PC-3 (cell line): Measurements from ENCODE around the gene TNK2. TPM values are rescaled to one million over a fixed set of nuclear protein-coding genes. Genes with fewer than 3 reads are reported as not detected.
"Not testable (repeated sequence)": the region's sequence is repeated elsewhere in the genome, so short reads cannot be mapped to it uniquely, and the experiment has no call there.

Source experiments
- ATAC-seq: fragments of 200-7000 bp; cut with Tn5 transposase; 2 replicates; pipeline ENCODE4 v1.9.1; 2020; ENCODE audit warnings: mild to moderate bottlenecking, moderate library complexity
- BruUV-seq: library from RNA; stranded (reverse); fragments of 400-500 nt; replicated peaks from 2 replicates; lab custom pipeline; 2021; lab: Mats Ljungman, UMichigan
- CTCF ChIA-PET: fragments of 300-600 bp; sonication (Branson Sonifier 250); formaldehyde crosslinking; loops from one replicate; lab custom pipeline; 2022; ENCODE audit warnings: antibody characterized with exemption; lab: Charles Lee
- POLR2A ChIA-PET: fragments of 300-600 bp; sonication (Branson Sonifier 250); formaldehyde crosslinking; loops from one replicate; lab custom pipeline; 2022; ENCODE audit warnings: antibody characterized with exemption; ENCODE audit not compliant: unreplicated experiment; lab: Charles Lee
- DNase-seq: peaks from one replicate; pipeline ENCODE4 v3.0.0-alpha.2; 2015
- H2AFZ ChIP-seq: fragments of 300-600 bp; sonication (generic); 2 replicates; pipeline ENCODE4 v1.6.0; 2016; ENCODE audit warnings: antibody characterized with exemption, low read length
- H3F3A ChIP-seq: fragments of 300-600 bp; sonication (generic); one replicate; pipeline ENCODE4 v1.6.0; 2017; ENCODE audit warnings: antibody characterized with exemption, low read length, control low read depth, mild to moderate bottlenecking; ENCODE audit not compliant: unreplicated experiment
- H3K27ac ChIP-seq: fragments of 300-600 bp; sonication (generic); 2 replicates; pipeline ENCODE4 v1.5.1; 2016; ENCODE audit warnings: mild to moderate bottlenecking, low read length
- H3K27me3 ChIP-seq: fragments of 300-600 bp; sonication (generic); 2 replicates; pipeline ENCODE4 v1.6.1; 2016; ENCODE audit warnings: low read length, mixed read lengths
- H3K36me3 ChIP-seq: fragments of 300-600 bp; sonication (generic); 2 replicates; pipeline ENCODE4 v1.6.1; 2016; ENCODE audit warnings: low read depth, mixed run types, low read length, mixed read lengths
- H3K4me1 ChIP-seq: fragments of 300-600 bp; sonication (generic); 2 replicates; pipeline ENCODE4 v1.5.1; 2016; ENCODE audit warnings: low read length; ENCODE audit not compliant: insufficient read depth
- H3K4me2 ChIP-seq: fragments of 300-600 bp; sonication (generic); 2 replicates; pipeline ENCODE4 v1.6.0; 2016; ENCODE audit warnings: low read length
- H3K4me3 ChIP-seq: fragments of 300-600 bp; sonication (generic); 2 replicates; pipeline ENCODE4 v1.5.1; 2016; ENCODE audit warnings: mild to moderate bottlenecking, low read length, mixed read lengths
- H3K79me2 ChIP-seq: fragments of 300-600 bp; sonication (generic); 2 replicates; pipeline ENCODE4 v1.6.1; 2017; ENCODE audit warnings: low read length, mixed read lengths
- H3K9ac ChIP-seq: fragments of 300-600 bp; sonication (generic); 2 replicates; pipeline ENCODE4 v1.6.0; 2016; ENCODE audit warnings: mild to moderate bottlenecking, low read length
- H3K9me2 ChIP-seq: fragments of 300-600 bp; sonication (generic); replicated peaks from 2 replicates; pipeline ENCODE4 v1.6.1; 2016; ENCODE audit warnings: mixed run types, low read length, mixed read lengths
- H3K9me3 ChIP-seq: fragments of 300-600 bp; sonication (generic); 2 replicates; pipeline ENCODE4 v1.6.1; 2016; ENCODE audit warnings: low read length, mixed read lengths
- H4K20me1 ChIP-seq: fragments of 300-600 bp; sonication (generic); 2 replicates; pipeline ENCODE4 v1.6.1; 2016; ENCODE audit warnings: low read length, mixed read lengths
- CTCF ChIP-seq: fragments of 300-600 bp; sonication (generic); conservative IDR thresholded peaks from 2 replicates; pipeline ENCODE4 v1.5.1; 2017; ENCODE audit warnings: antibody characterized with exemption, low read depth, mild to moderate bottlenecking, low read length
- EZH2 ChIP-seq: fragments of 300-600 bp; sonication (generic); IDR thresholded peaks from one replicate; pipeline ENCODE4 v1.6.1; 2017; ENCODE audit warnings: antibody characterized with exemption, mild to moderate bottlenecking, low read length; ENCODE audit not compliant: unreplicated experiment
- EZH2phosphoT487 ChIP-seq: fragments of 300-600 bp; sonication (generic); IDR thresholded peaks from 2 replicates; pipeline ENCODE4 v1.6.1; 2018; ENCODE audit warnings: mild to moderate bottlenecking, antibody characterized with exemption, low read length, borderline replicate concordance
- intact Hi-C: fragments of 100-400 bp; cut with micrococcal nuclease; formaldehyde crosslinking; loops from 2 replicates; pipeline ENCODE4 v1.9.0; 2023
- total RNA-seq: library from RNA; depleted of rRNA; stranded (reverse); fragments of >200 nt; gene quantifications from 2 replicates; pipeline ENCODE4 v1.2.3, GENCODE V29; 2014

TNK2 gene
- total RNA-seq, 1 experiment from 2014 or later: 49.3 TPM

GRCh38 chr3:195914648-195915473 lies 6.5 kb upstream of the TNK2 start:
- no peaks in the 10 kb centered on the region for H3K79me2 ChIP-seq
- no peaks in the 10 kb centered on the region for H3K9me2 ChIP-seq
- intact Hi-C loops: loop anchor here (1.0 to 2.0 kb wide), 5 partner anchors 20 to 356 kb away; no protein-coding TSS in a partner anchor
- H4K20me1 ChIP-seq: no peaks in the 10 kb centered on the region
- H3K36me3 ChIP-seq: no peaks in the 10 kb centered on the region
- no peak for TF ChIP-seq EZH2
- TF ChIP-seq EZH2phosphoT487: no peak
- TF ChIP-seq CTCF: peak; percentile 97
- peak overlapping the region; percentile 57 for H3K9ac ChIP-seq
- H3K4me3 ChIP-seq: peak overlapping the region; percentile 54
- H3F3A ChIP-seq: no peaks in the 10 kb centered on the region
- H3K4me2 ChIP-seq: peak overlapping the region; percentile 79
- H3K27ac ChIP-seq: peak overlapping the region; percentile 88
- H3K27me3 ChIP-seq: no peaks in the 10 kb centered on the region
- H3K9me3 ChIP-seq: no peaks in the 10 kb centered on the region
- H2AFZ ChIP-seq: peak overlapping the region; percentile 71
- CTCF ChIA-PET: interaction anchor here (0.6 to 1.8 kb wide), 10 partner anchors 9 to 265 kb away, joined by 3 to 15 read pairs (median 4); no protein-coding TSS in a partner anchor
- ATAC-seq: peak; percentile 92
- POLR2A ChIA-PET: interaction anchor here (0.5 to 0.6 kb wide), 3 partner anchors 14 to 1558 kb away, joined by 3 to 4 read pairs (median 4); no protein-coding TSS in a partner anchor
- DNase-seq: peak; percentile 99
- H3K4me1 ChIP-seq: peaks cover 36% of the 10 kb centered on the region
- no TSS peak for BruUV-seq

GRCh38 chr3:195914146-195914545 lies 5.8 kb upstream of the TNK2 start:
- CTCF ChIA-PET: interaction anchor here (0.6 to 1.8 kb wide), 8 partner anchors 8 to 266 kb away, joined by 3 to 15 read pairs (median 4); no protein-coding TSS in a partner anchor
- not testable (repeated sequence) for H3K79me2 ChIP-seq, BruUV-seq, H3F3A ChIP-seq, H3K9ac ChIP-seq, H3K4me3 ChIP-seq, DNase-seq, H4K20me1 ChIP-seq, H3K9me2 ChIP-seq, H3K36me3 ChIP-seq, ATAC-seq, H3K27me3 ChIP-seq, H3K9me3 ChIP-seq, H2AFZ ChIP-seq
- POLR2A ChIA-PET: interaction anchor here (0.5 to 0.6 kb wide), 2 partner anchors 17 to 1557 kb away, joined by 3 to 4 read pairs; no protein-coding TSS in a partner anchor
- H3K4me2 ChIP-seq: peak overlapping the region; percentile 79
- H3K4me1 ChIP-seq: peaks cover 38% of the 10 kb centered on the region
- H3K27ac ChIP-seq: peak overlapping the region; percentile 88
- intact Hi-C loops: loop anchor here (2.0 kb wide), 1 partner anchor 355 kb away; no protein-coding TSS in a partner anchor

- no TSS peak for BruUV-seq
- DNase-seq: no peak
Measured at GRCh38 chr3:195913382-195913781, 5.0 kb upstream of the TNK2 start.

More at GRCh38 chr3:195913382-195913781, 5.0 kb upstream of the TNK2 start:
- no peak overlapping the region for H2AFZ ChIP-seq
- ChIA-PET CTCF (interaction anchor here (1.4 kb wide), 1 partner anchor 20 kb away, joined by 5 read pairs; no protein-coding TSS in a partner anchor), POLR2A (no interaction called here)
- no peak overlapping the region for H3K4me2 ChIP-seq
- no peaks in the 10 kb centered on the region for H3K9me2 ChIP-seq
- no peak overlapping the region for H3K4me3 ChIP-seq
- intact Hi-C loops: no loop called here
- TF ChIP-seq CTCF: no peak
- no peak for TF ChIP-seq EZH2phosphoT487
- TF ChIP-seq EZH2: no peak
- H3K27ac ChIP-seq: no peak overlapping the region
- no peak for ATAC-seq
- no peaks in the 10 kb centered on the region for H3K27me3 ChIP-seq
- H3K79me2 ChIP-seq: peaks cover 5% of the 10 kb centered on the region; the same call in 1 of the 2 replicates
- no peak overlapping the region for H3K9ac ChIP-seq
- peaks cover 38% of the 10 kb centered on the region for H3K4me1 ChIP-seq
- no peaks in the 10 kb centered on the region for H3K36me3 ChIP-seq
- no peaks in the 10 kb centered on the region for H3K9me3 ChIP-seq
- H4K20me1 ChIP-seq: no peaks in the 10 kb centered on the region
- no peaks in the 10 kb centered on the region for H3F3A ChIP-seq
